GM12873 (cell line): ENCODE results near the gene CCR6.

Experiments
- TF ChIP-seq, protein P1 (sequence below): IDR thresholded peaks from 2 replicates; pipeline ENCODE4 v1.5.1; 2012; ENCODE audit warnings: low read depth, mild to moderate bottlenecking, moderate library complexity, low read length, control low read depth; ENCODE audit not compliant: insufficient read depth; ENCODE audit errors: missing control alignments

Gene CCR6

GRCh38 chr6:167182913-167183314 is 60.0 kb downstream of the CCR6 start:
- TF ChIP-seq, protein P1, sequence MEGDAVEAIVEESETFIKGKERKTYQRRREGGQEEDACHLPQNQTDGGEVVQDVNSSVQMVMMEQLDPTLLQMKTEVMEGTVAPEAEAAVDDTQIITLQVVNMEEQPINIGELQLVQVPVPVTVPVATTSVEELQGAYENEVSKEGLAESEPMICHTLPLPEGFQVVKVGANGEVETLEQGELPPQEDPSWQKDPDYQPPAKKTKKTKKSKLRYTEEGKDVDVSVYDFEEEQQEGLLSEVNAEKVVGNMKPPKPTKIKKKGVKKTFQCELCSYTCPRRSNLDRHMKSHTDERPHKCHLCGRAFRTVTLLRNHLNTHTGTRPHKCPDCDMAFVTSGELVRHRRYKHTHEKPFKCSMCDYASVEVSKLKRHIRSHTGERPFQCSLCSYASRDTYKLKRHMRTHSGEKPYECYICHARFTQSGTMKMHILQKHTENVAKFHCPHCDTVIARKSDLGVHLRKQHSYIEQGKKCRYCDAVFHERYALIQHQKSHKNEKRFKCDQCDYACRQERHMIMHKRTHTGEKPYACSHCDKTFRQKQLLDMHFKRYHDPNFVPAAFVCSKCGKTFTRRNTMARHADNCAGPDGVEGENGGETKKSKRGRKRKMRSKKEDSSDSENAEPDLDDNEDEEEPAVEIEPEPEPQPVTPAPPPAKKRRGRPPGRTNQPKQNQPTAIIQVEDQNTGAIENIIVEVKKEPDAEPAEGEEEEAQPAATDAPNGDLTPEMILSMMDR = peak; percentile 7
